Measurements from ENCODE around the gene H1-8. TPM values are rescaled to one million over a fixed set of nuclear protein-coding genes. Genes with fewer than 3 reads are reported as not detected.

The H1-8 gene
- total and polyA plus RNA-seq, 7 donors = not detected

- no peaks in the 10 kb centered on the region for H3K4me1 ChIP-seq
- H3K9me3 ChIP-seq = no peaks in the 10 kb centered on the region
- no peak overlapping the region for H3K27ac ChIP-seq
- H3K36me3 ChIP-seq = no peaks in the 10 kb centered on the region
- DNase-seq = no peak
- intact Hi-C loops (cut with DNase I) = no loop called here
- 90 to 94% methylated on average over 11 of the region's 11 CpGs for WGBS, 2 donors
- no peaks in the 10 kb centered on the region for H3K27me3 ChIP-seq
- TF ChIP-seq POLR2A (IDR thresholded peaks at IDR 0.05) (no peak), EP300 (IDR thresholded peaks at IDR 0.05) (no peak), POLR2AphosphoS5 (IDR thresholded peaks at IDR 0.05) (no peak), CTCF (IDR thresholded peaks at IDR 0.05) (no peak)
- no peak overlapping the region for H3K4me3 ChIP-seq
Measured at GRCh38 chr3:129527262-129527661, 15.7 kb upstream of the H1-8 start.

- H3K4me3 ChIP-seq = no peak within 1 kb of the TSS
- intact Hi-C loops (cut with DNase I) = no loop called here
- TF ChIP-seq POLR2AphosphoS5 (IDR thresholded peaks at IDR 0.05) (no peak), EP300 (IDR thresholded peaks at IDR 0.05) (no peak), CTCF (IDR thresholded peaks at IDR 0.05) (no peak), POLR2A (IDR thresholded peaks at IDR 0.05) (no peak)
- no peaks in the 10 kb centered on the region for H3K36me3 ChIP-seq
- 94 to 95% methylated on average over 18 of the region's 18 CpGs for WGBS, 2 donors
- no peaks in the 10 kb centered on the region for H3K9me3 ChIP-seq
- no peak for DNase-seq
- H3K4me1 ChIP-seq = no peaks in the 10 kb centered on the region
- H3K27ac ChIP-seq = no peak within 1 kb of the TSS
- no peaks in the 10 kb centered on the region for H3K27me3 ChIP-seq
Measured at GRCh38 chr3:129528589-129529100, 14.3 kb upstream of the H1-8 start, which contains the start of gene RHO. Gene RHO, plus strand, starts transcription at chr3:129528639. Its CDS starts 95 bp downstream, at chr3:129528734.

- WGBS, 2 donors = 84 to 88% methylated on average over 12 of the region's 12 CpGs
- H3K9me3 ChIP-seq = no peaks in the 10 kb centered on the region
- H3K4me3 ChIP-seq = no peak overlapping the region
- TF ChIP-seq POLR2A (IDR thresholded peaks at IDR 0.05) (no peak), CTCF (IDR thresholded peaks at IDR 0.05) (no peak), POLR2AphosphoS5 (IDR thresholded peaks at IDR 0.05) (no peak)
- H3K27ac ChIP-seq = no peak overlapping the region
- no peaks in the 10 kb centered on the region for H3K27me3 ChIP-seq
- H3K36me3 ChIP-seq = no peaks in the 10 kb centered on the region
- no peak for DNase-seq
- intact Hi-C loops (cut with DNase I) = no loop called here
- no peaks in the 10 kb centered on the region for H3K4me1 ChIP-seq
Measured at GRCh38 chr3:129529436-129530210, 13.4 kb upstream of the H1-8 start.

GRCh38 chr3:129530251-129530791, 12.7 kb upstream of the H1-8 start:
- Histone ChIP-seq H3K4me1 (no peaks in the 10 kb centered on the region), H3K36me3 (no peaks in the 10 kb centered on the region), H3K27me3 (no peaks in the 10 kb centered on the region), H3K4me3 (no peak overlapping the region), H3K27ac (no peak overlapping the region), H3K9me3 (no peaks in the 10 kb centered on the region)
- WGBS, 2 donors = 50 to 66% methylated on average over 6 of the region's 6 CpGs
- DNase-seq = no peak
- intact Hi-C loops (cut with DNase I) = no loop called here
- no peak for TF ChIP-seq POLR2A (IDR thresholded peaks at IDR 0.05)

- Histone ChIP-seq H3K27me3 (no peaks in the 10 kb centered on the region), H3K9me3 (no peaks in the 10 kb centered on the region), H3K4me3 (no peak overlapping the region), H3K4me1 (no peaks in the 10 kb centered on the region), H3K36me3 (no peaks in the 10 kb centered on the region), H3K27ac (no peak overlapping the region)
- TF ChIP-seq POLR2AphosphoS5 (IDR thresholded peaks at IDR 0.05) (no peak), POLR2A (IDR thresholded peaks at IDR 0.05) (no peak), EP300 (IDR thresholded peaks at IDR 0.05) (no peak), CTCF (IDR thresholded peaks at IDR 0.05) (no peak)
- no peak for DNase-seq
- WGBS, 2 donors = 96% methylated on average over 13 of the region's 13 CpGs
- intact Hi-C loops (cut with DNase I) = no loop called here
Measured at GRCh38 chr3:129530821-129531220, 12.2 kb upstream of the H1-8 start.
